Neural progenitor cell (in vitro differentiated cells): ENCODE data around the gene GP1BA. TPM values are rescaled to one million over a fixed set of nuclear protein-coding genes. Genes with fewer than 3 reads are reported as not detected.

Source experiments
- DNase-seq: peaks from one replicate; pipeline ENCODE4 v3.0.0-alpha.2; 2016; ENCODE audit warnings: low spot score
- H2AFZ ChIP-seq: fragments of 200-600 bp; sonication (generic); replicated peaks from 2 replicates; pipeline ENCODE4 v1.6.1; 2016; ENCODE audit warnings: antibody characterized with exemption
- H3F3A ChIP-seq: fragments of 200-600 bp; sonication (generic); 2 replicates; pipeline ENCODE4 v1.6.1; 2016; ENCODE audit warnings: antibody characterized with exemption, low read depth
- H3K27ac ChIP-seq: fragments of 200-600 bp; sonication (generic); 2 replicates; pipeline ENCODE4 v1.5.1; 2016; ENCODE audit warnings: mild to moderate bottlenecking
- H3K27me3 ChIP-seq: fragments of 200-600 bp; sonication (generic); 2 replicates; pipeline ENCODE4 v1.6.1; 2016; ENCODE audit warnings: mild to moderate bottlenecking, moderate library complexity
- H3K36me3 ChIP-seq: fragments of 200-600 bp; sonication (generic); 2 replicates; pipeline ENCODE4 v1.5.1; 2016
- H3K4me1 ChIP-seq: fragments of 200-600 bp; sonication (generic); 2 replicates; pipeline ENCODE4 v1.6.1; 2016; ENCODE audit warnings: mixed run types
- H3K4me2 ChIP-seq: fragments of 200-600 bp; sonication (generic); 2 replicates; pipeline ENCODE4 v1.6.1; 2016
- H3K4me3 ChIP-seq: fragments of 200-600 bp; sonication (generic); 2 replicates; pipeline ENCODE4 v1.5.1; 2016
- H3K79me2 ChIP-seq: fragments of 200-600 bp; sonication (generic); 2 replicates; pipeline ENCODE4 v1.6.1; 2016; ENCODE audit warnings: low read depth
- H3K9ac ChIP-seq: fragments of 200-600 bp; sonication (generic); 2 replicates; pipeline ENCODE4 v1.6.1; 2016
- H3K9me3 ChIP-seq: fragments of 200-600 bp; sonication (generic); 2 replicates; pipeline ENCODE4 v1.5.1; 2016; ENCODE audit warnings: low read depth
- H4K20me1 ChIP-seq: fragments of 200-600 bp; sonication (generic); 2 replicates; pipeline ENCODE4 v1.6.1; 2016; ENCODE audit warnings: low read depth
- H3K27ac Mint-ChIP-seq: 3 replicates; pipeline ENCODE4 v1.8.0; 2021; ENCODE audit warnings: mixed read lengths
- H3K27me3 Mint-ChIP-seq: 2 replicates; pipeline ENCODE4 v1.8.0; 2022; ENCODE audit warnings: low read depth, mild to moderate bottlenecking, inconsistent platforms, moderate library complexity, mixed read lengths; ENCODE audit not compliant: insufficient read depth
- H3K36me3 Mint-ChIP-seq: 3 replicates; pipeline ENCODE4 v1.8.0; 2021; ENCODE audit warnings: mixed read lengths
- H3K4me1 Mint-ChIP-seq: 3 replicates; pipeline ENCODE4 v1.8.0; 2021; ENCODE audit warnings: mixed read lengths
- H3K4me3 Mint-ChIP-seq: 3 replicates; pipeline ENCODE4 v1.8.0; 2021; ENCODE audit warnings: mild to moderate bottlenecking, moderate library complexity, mixed read lengths
- H3K9me3 Mint-ChIP-seq: 3 replicates; pipeline ENCODE4 v1.8.0; 2020; ENCODE audit warnings: mixed read lengths
- CTCF ChIP-seq: fragments of 200-600 bp; sonication (generic); IDR thresholded peaks from 2 replicates; pipeline ENCODE4 v1.5.1; 2017; ENCODE audit warnings: antibody characterized with exemption, mild to moderate bottlenecking
- EZH2 ChIP-seq: fragments of 200-600 bp; sonication (generic); IDR thresholded peaks from 2 replicates; pipeline ENCODE4 v1.6.1; 2017; ENCODE audit warnings: antibody characterized with exemption, mild to moderate bottlenecking, moderate library complexity
- EZH2phosphoT487 ChIP-seq: fragments of 200-600 bp; sonication (generic); IDR thresholded peaks from 2 replicates; pipeline ENCODE4 v1.6.1; 2017; ENCODE audit warnings: antibody characterized with exemption
- microRNA-seq: library from miRNA; unstranded; fragments of <30 nt; microRNA quantifications from one replicate; pipeline ENCODE4, GENCODE V29; 2016
- small RNA-seq: library from RNA; depleted of rRNA; stranded (forward); fragments of <200 nt; gene quantifications from one replicate; pipeline ENCODE3, GENCODE V24; 2015
- total RNA-seq: library from RNA; depleted of rRNA; stranded (reverse); fragments of >200 nt; gene quantifications from 2 replicates; pipeline ENCODE4 v1.2.3, GENCODE V29; 2015; ENCODE audit warnings: low replicate concordance

GP1BA gene
- total RNA-seq, 1 donor from 2014 or later = not detected

DNA sequence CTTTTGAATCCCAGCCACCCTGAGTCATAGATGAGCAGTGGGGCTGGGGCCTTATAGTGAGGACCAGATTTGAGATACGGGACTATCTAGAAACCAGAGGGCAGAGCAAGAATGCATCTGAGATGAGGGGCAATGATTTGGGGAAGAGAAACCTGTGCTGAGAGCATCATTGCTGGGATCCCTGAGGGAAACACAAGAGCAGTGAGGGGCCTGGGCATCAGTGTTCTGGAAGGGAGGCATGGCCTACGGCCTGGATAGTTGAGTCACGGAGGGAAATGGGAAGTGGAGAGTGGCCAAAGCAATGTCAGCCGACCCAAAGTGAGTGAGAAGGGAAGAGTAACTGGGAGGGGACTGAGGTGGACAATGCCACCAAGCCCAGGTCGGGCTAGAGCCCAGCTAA is 50.2 kb downstream of the GP1BA start:
- peaks cover 15% of the 10 kb centered on the region for H3K27me3 Mint-ChIP-seq
- no peak overlapping the region for H3K27ac Mint-ChIP-seq
- peaks cover 17% of the 10 kb centered on the region for H3K4me1 Mint-ChIP-seq
- no peaks in the 10 kb centered on the region for H3K9me3 Mint-ChIP-seq
- H3K4me2 ChIP-seq = no peak overlapping the region
- H3K4me3 ChIP-seq = no peak overlapping the region
- no peaks in the 10 kb centered on the region for H3K36me3 ChIP-seq
- H3K79me2 ChIP-seq = no peaks in the 10 kb centered on the region
- no peak overlapping the region for H3K27ac ChIP-seq
- peaks cover 4% of the 10 kb centered on the region for H3K4me1 ChIP-seq
- TF ChIP-seq EZH2 (no peak), EZH2phosphoT487 (no peak), CTCF (no peak)
- peaks cover 4% of the 10 kb centered on the region for H3K36me3 Mint-ChIP-seq
- no peak overlapping the region for H2AFZ ChIP-seq
- H3F3A ChIP-seq = peaks cover 12% of the 10 kb centered on the region
- no peak for DNase-seq
- no peak overlapping the region for H3K4me3 Mint-ChIP-seq
- no peaks in the 10 kb centered on the region for H4K20me1 ChIP-seq
- H3K27me3 ChIP-seq = peaks cover 34% of the 10 kb centered on the region
- H3K9me3 ChIP-seq = no peaks in the 10 kb centered on the region
- no peak overlapping the region for H3K9ac ChIP-seq

Small RNAs within 50 kb of the gene (microRNA-seq; reads per million reads assigned to microRNA genes)
- not detected for gene MIR6864
- not detected for gene MIR6865

Small RNAs within 50 kb of the gene (small RNA-seq; reads per million reads assigned to genes)
- gene MIR6864 (not detected), gene MIR6865 (not detected)

Other genes with a start within 250 kb of the GP1BA start
- 22.4 and 38.1 TPM in 2 replicates for gene PELP1, start 228.1 kb upstream of the GP1BA start, total RNA-seq
- gene ARRB2, start 221.6 kb upstream of the GP1BA start, total RNA-seq = 33.3 and 64.9 TPM in 2 replicates
- gene MED11, start 200.8 kb upstream of the GP1BA start, total RNA-seq = 27.3 and 31.6 TPM in 2 replicates
- not detected in 2 replicates for gene ZMYND15, start 192.4 kb upstream of the GP1BA start, total RNA-seq
- gene CXCL16, start 192.3 kb upstream of the GP1BA start, total RNA-seq = 0.21 and 0.43 TPM in 2 replicates
- not detected in 2 replicates for gene TM4SF5, start 160.4 kb upstream of the GP1BA start, total RNA-seq
- gene VMO1, start 145.9 kb upstream of the GP1BA start, total RNA-seq = 0.31 TPM in 1 of 2 replicates, not detected in the other
- gene GLTPD2, start 143.3 kb upstream of the GP1BA start, total RNA-seq = not detected in 2 replicates
- gene PSMB6, start 136.1 kb upstream of the GP1BA start, total RNA-seq = 144 and 199 TPM in 2 replicates
- 23.8 and 36.0 TPM in 2 replicates for gene PLD2, start 125.1 kb upstream of the GP1BA start, total RNA-seq
- gene MINK1, start 98.9 kb upstream of the GP1BA start, total RNA-seq = 26.2 and 34.6 TPM in 2 replicates
- 1.1 and 2.3 TPM in 2 replicates for gene C17orf107, start 32.7 kb upstream of the GP1BA start, total RNA-seq
- 0.19 TPM in 1 of 2 replicates, not detected in the other for gene CHRNE, start 29.2 kb upstream of the GP1BA start, total RNA-seq
- gene SLC25A11, start 7.8 kb downstream of the GP1BA start, total RNA-seq = 35.3 and 61.6 TPM in 2 replicates
- 43.9 and 82.1 TPM in 2 replicates for gene RNF167, start 8.0 kb downstream of the GP1BA start, total RNA-seq
- gene PFN1, start 16.3 kb downstream of the GP1BA start, total RNA-seq = 203 and 458 TPM in 2 replicates
- 20.8 and 24.5 TPM in 2 replicates for gene ENO3, start 18.8 kb downstream of the GP1BA start, total RNA-seq
- gene SPAG7, start 35.5 kb downstream of the GP1BA start, total RNA-seq = 79.7 and 97.6 TPM in 2 replicates
- gene CAMTA2, start 55.4 kb downstream of the GP1BA start, total RNA-seq = 0.34 and 1.8 TPM in 2 replicates
- gene INCA1, start 65.2 kb downstream of the GP1BA start, total RNA-seq = 0.28 and 0.52 TPM in 2 replicates
- gene KIF1C, start 65.7 kb downstream of the GP1BA start, total RNA-seq = 22.1 and 22.2 TPM in 2 replicates
- 0.31 TPM in 1 of 2 replicates, not detected in the other for gene SLC52A1, start 103.1 kb downstream of the GP1BA start, total RNA-seq
- gene ZFP3, start 146.2 kb downstream of the GP1BA start, total RNA-seq = 0.19 and 0.34 TPM in 2 replicates
- 25.5 and 29.4 TPM in 2 replicates for gene ZNF232, start 179.6 kb downstream of the GP1BA start, total RNA-seq
- gene USP6, start 183.8 kb downstream of the GP1BA start, total RNA-seq = 0.09 and 0.17 TPM in 2 replicates